HT-29 (cell line): ENCODE measurements around the gene GRIA1. TPM values are rescaled to one million over a fixed set of nuclear protein-coding genes. Genes with fewer than 3 reads are reported as not detected.
"Not testable (repeated sequence)": the region's sequence is repeated elsewhere in the genome, so short reads cannot be mapped to it uniquely, and the experiment has no call there.

ENCODE experiments used
- DNase-seq: peaks from one replicate; pipeline ENCODE4 v3.0.0-alpha.2; 2015; ENCODE audit warnings: low spot score
- small RNA-seq: library from RNA; depleted of rRNA; stranded (forward); fragments of <200 nt; gene quantifications from one replicate; pipeline ENCODE3, GENCODE V24; 2014
- total RNA-seq: library from RNA; depleted of rRNA; stranded (reverse); fragments of >200 nt; shearing (Covaris generic); gene quantifications from 2 replicates; pipeline ENCODE4 v1.2.3, GENCODE V29; 2014

Gene GRIA1
- total RNA-seq, 1 experiment from 2014 or later, result not detected

GRCh38 chr5:153827397-153827796, 336.9 kb downstream of the GRIA1 start:
- DNase-seq, result no peak

GRCh38 chr5:153829510-153830065, 339.1 kb downstream of the GRIA1 start:
- DNase-seq, result no peak

GRCh38 chr5:153831973-153832372, 341.5 kb downstream of the GRIA1 start:
- DNase-seq, result peak; percentile 47

GRCh38 chr5:153835891-153836515, 345.5 kb downstream of the GRIA1 start:
- no peak for DNase-seq

GRCh38 chr5:153849303-153850113, 359.0 kb downstream of the GRIA1 start:
- DNase-seq, result not testable (repeated sequence)

GRCh38 chr5:153860195-153860886, 369.9 kb downstream of the GRIA1 start:
- DNase-seq, result no peak

- DNase-seq, result not testable (repeated sequence)
Measured at GRCh38 chr5:153862906-153863305, 372.4 kb downstream of the GRIA1 start.

Small RNA genes within 50 kb of the gene (small RNA-seq; reads per million reads assigned to genes)
- gene RN7SL177P, result not detected
